Epithelial cell of esophagus (primary cell): ENCODE results near the gene LIMA1.
"Not testable (repeated sequence)": the region's sequence is repeated elsewhere in the genome, so short reads cannot be mapped to it uniquely, and the experiment has no call there.

Experiments
- DNase-seq: peaks from one replicate; pipeline ENCODE4 v3.0.0; 2010; ENCODE audit warnings: low read depth
- H3K4me3 ChIP-seq: 2 replicates; pipeline ENCODE4 v1.5.1; 2011; ENCODE audit warnings: mild to moderate bottlenecking, low read length, control low read depth
- TF ChIP-seq, protein P1 (sequence below): IDR thresholded peaks from 2 replicates; pipeline ENCODE4 v1.5.1; 2011; ENCODE audit warnings: low read depth, mild to moderate bottlenecking, low read length, control low read depth, inconsistent platforms; ENCODE audit not compliant: insufficient read depth; ENCODE audit errors: missing control alignments

LIMA1 gene

DNA sequence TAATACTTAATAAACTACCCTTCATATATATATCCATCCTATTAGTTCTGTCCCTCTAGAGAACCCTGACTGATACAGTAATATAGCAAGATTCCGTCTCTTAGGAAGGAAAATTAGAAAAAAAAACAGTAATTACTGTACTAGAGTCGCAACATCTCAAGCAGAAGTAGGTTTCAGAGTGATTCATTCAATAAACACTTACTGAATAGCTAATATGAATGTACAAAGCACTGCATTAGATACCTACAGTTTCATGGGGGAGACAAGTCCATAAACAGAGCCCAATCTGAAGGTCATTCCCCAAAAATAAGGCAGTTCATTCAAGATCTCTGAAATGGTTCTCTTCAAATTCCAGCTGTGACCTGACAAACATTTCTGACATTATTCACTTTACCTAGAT, 126.1 kb downstream of the LIMA1 start:
- no peak for DNase-seq
- H3K4me3 ChIP-seq = no peak overlapping the region
- TF ChIP-seq, protein P1, sequence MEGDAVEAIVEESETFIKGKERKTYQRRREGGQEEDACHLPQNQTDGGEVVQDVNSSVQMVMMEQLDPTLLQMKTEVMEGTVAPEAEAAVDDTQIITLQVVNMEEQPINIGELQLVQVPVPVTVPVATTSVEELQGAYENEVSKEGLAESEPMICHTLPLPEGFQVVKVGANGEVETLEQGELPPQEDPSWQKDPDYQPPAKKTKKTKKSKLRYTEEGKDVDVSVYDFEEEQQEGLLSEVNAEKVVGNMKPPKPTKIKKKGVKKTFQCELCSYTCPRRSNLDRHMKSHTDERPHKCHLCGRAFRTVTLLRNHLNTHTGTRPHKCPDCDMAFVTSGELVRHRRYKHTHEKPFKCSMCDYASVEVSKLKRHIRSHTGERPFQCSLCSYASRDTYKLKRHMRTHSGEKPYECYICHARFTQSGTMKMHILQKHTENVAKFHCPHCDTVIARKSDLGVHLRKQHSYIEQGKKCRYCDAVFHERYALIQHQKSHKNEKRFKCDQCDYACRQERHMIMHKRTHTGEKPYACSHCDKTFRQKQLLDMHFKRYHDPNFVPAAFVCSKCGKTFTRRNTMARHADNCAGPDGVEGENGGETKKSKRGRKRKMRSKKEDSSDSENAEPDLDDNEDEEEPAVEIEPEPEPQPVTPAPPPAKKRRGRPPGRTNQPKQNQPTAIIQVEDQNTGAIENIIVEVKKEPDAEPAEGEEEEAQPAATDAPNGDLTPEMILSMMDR = no peak

- H3K4me3 ChIP-seq = no peak overlapping the region
- no peak for DNase-seq
- TF ChIP-seq, protein P1 = no peak
Observed at GRCh38 chr12:50156641-50157040, 126.7 kb downstream of the LIMA1 start.

DNA sequence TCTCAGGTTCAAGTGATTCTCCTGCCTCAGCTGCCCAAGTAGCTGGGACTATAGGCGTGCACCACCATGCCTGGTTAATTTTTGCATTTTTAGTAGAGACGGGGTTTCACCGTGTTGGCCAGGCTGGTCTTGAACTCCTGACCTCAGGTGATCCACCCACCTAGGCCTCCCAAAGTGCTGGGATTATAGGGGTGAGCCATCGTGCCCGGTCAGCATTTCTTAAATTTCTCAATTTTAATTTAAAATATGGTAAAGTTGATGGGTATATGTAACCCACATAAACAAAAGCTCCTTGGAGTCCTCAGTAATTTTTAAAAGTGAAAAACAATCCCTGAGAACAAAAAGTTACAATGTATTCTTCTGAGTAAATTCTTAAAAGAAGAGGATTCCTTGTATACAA, 128.4 kb downstream of the LIMA1 start:
- DNase-seq, H3K4me3 ChIP-seq: not testable (repeated sequence)

DNA sequence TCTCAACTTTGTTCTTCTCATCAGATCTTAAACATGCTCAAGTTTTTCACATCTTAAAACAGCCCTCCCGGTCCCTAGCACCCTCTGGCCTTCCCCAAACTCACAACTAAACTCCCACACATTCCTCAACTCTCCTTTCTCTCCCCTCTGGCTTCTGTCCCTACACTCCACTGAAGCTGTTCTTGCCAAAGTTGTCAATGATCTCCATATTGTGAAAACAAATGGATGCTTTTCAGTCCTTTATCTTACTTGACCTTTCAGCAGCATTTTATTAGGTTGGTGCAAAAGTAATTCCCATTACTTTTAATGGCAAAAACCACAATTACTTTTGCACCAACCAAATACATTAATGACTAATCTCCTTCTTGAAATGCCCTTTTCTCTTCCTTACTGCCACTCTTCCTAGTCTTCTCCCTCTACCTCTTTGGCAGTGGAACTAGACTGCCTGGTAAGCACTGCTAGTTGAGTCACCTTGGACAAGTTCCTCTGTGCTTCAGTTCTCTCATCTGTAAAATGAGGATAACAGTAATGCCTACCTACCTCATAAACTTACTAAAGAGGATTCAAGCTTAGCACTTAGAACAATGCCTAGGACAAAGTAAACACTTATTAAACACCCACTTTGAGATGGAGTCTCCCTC, 132.2 kb downstream of the LIMA1 start:
- peak; percentile 52 for DNase-seq
- no peak overlapping the region for H3K4me3 ChIP-seq
- TF ChIP-seq, protein P1 = no peak

GRCh38 chr12:50149311-50149710, 134.0 kb downstream of the LIMA1 start:
- no peak for DNase-seq
- TF ChIP-seq, protein P1 = no peak
- H3K4me3 ChIP-seq = no peak overlapping the region

DNA sequence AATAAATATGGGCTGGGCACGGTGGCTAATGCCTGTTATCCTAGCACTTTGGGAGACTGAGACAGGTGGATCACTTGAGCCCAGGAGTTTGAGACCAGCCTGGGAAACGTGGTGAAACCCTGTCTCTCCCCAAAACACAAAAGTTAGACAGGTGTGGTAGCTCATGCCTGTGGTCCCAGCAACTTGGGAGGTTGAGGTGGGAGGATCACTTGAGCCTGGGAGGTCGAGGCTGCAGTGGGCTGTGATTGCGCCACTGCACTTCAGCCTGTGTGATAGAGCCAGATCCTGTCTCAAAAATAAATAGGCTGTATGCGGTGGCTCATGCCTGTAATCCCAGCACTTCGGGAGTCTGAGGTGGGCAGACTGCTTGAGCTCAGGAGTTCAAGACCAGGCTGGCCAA, 135.3 kb downstream of the LIMA1 start:
- DNase-seq, H3K4me3 ChIP-seq: not testable (repeated sequence)

GRCh38 chr12:50147281-50147680, 136.0 kb downstream of the LIMA1 start:
- no peak for DNase-seq
- no peak overlapping the region for H3K4me3 ChIP-seq
- TF ChIP-seq, protein P1 = no peak

DNA sequence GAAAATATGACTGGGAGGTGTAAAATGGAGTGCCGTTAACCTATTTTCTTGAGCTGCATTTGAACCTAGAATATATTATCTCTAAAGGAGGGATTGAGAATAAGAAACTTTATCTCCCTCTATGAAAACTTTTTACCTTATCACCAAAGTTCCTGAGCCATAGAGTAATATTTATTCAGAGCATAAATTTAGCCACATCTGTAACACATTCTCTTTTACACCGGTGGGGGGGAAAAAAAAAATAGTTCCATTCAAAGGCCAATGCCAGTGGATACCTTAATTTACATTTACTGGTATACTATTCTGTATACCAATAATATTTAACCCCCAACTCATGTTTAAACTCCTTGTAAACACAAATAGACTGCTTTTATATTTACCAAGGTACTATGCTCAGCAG, 137.9 kb downstream of the LIMA1 start:
- TF ChIP-seq, protein P1 = no peak

More for the DNA sequence above, 137.9 kb downstream of the LIMA1 start:
- DNase-seq = no peak
- no peak overlapping the region for H3K4me3 ChIP-seq
